GM12801 (cell line): ENCODE measurements around the gene PRDM12.

Experiments
- CTCF ChIP-seq: IDR thresholded peaks from one replicate; pipeline ENCODE4 v1.5.1; 2011; ENCODE audit warnings: control low read depth; ENCODE audit not compliant: insufficient read length; ENCODE audit errors: extremely low read depth

The PRDM12 gene

GRCh38 chr9:130666393-130667119 lies 2.2 kb downstream of the PRDM12 start:
- TF ChIP-seq CTCF: no peak

DNA sequence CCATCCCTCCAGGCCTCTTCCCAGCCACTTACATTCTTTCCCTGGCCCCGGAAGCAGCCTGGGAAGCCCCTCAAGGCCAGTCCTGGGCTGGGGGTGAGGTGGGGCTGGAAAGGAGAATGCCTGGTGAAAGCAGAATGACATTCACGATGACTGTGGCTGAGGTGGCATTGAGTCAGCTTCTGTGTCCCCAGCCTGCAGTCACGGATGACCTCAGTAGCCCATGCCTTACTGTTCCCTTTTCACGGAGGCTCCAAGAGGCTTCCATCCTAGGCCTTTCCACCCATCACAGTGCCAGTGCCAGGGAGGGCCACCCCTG lies 2.7 kb downstream of the PRDM12 start:
- no peak for TF ChIP-seq CTCF

- no peak for TF ChIP-seq CTCF
Observed at GRCh38 chr9:130668196-130668595, 3.8 kb downstream of the PRDM12 start.

DNA sequence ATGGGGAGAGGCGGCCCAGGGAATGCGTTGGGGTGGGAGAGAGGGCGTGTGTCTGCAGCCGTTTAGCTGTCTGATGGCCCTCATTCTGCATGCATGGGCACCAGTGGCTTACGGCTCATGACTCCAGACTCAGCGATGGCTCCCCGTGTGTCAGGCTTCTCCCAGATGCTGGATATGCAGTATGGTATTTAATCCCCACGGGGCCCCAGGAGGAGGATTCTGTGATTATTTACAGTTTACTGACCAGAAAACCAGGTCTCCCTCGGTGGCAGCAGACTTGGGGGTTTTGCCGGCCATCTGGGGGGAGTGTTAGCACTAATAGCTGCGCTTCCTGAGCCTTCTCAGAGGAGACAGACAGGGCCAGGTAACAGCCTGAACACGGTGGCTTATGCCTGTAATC lies 4.3 kb downstream of the PRDM12 start:
- no peak for TF ChIP-seq CTCF

- TF ChIP-seq CTCF: no peak
Observed at GRCh38 chr9:130669965-130670364, 5.6 kb downstream of the PRDM12 start.

- no peak for TF ChIP-seq CTCF
Observed at GRCh38 chr9:130670644-130671043, 6.2 kb downstream of the PRDM12 start.

DNA sequence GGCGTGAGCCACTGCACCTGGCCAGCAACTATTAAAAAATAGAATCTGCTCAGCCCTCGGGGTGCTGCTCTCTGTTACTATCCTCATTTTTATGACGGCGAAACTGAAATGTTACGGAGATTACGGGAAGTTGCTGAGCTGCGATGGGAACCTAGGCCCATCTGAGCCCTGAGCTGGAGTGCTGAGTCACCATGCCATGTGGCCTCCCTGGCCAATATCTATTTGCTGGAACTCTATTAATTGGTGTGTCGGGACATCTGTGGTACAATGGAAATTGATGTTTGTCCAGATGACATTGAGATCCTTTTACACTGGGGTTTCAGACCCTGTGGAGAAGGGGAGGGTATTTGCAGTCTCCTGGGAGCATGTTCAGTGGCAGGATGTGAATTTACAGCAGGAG lies 8.1 kb downstream of the PRDM12 start:
- no peak for TF ChIP-seq CTCF
